ENCODE measurements around the gene BTN2A1. TPM values are rescaled to one million over a fixed set of nuclear protein-coding genes. Genes with fewer than 3 reads are reported as not detected.

Gene BTN2A1
- total RNA-seq, 1 donor from 2014 or later, result 28.7 TPM

GRCh38 chr6:26484161-26484560, 26.4 kb downstream of the BTN2A1 start:
- no peaks in the 10 kb centered on the region for H3K36me3 Mint-ChIP-seq (ENCODE audit: low read depth, unreplicated experiment)
- no peak overlapping the region for H3K27ac Mint-ChIP-seq (ENCODE audit: unreplicated experiment)

GRCh38 chr6:26485112-26485780, 27.5 kb downstream of the BTN2A1 start:
- Mint-ChIP-seq H3K36me3 (ENCODE audit: low read depth, unreplicated experiment) (no peaks in the 10 kb centered on the region), H3K9me3 (ENCODE audit: unreplicated experiment) (no peaks in the 10 kb centered on the region), H3K4me3 (ENCODE audit: unreplicated experiment) (no peak overlapping the region), H3K4me1 (ENCODE audit: unreplicated experiment) (no peaks in the 10 kb centered on the region), H3K27ac (ENCODE audit: unreplicated experiment) (no peak overlapping the region), H3K27me3 (ENCODE audit: unreplicated experiment) (no peaks in the 10 kb centered on the region)
- TF ChIP-seq CTCF (IDR thresholded peaks at IDR 0.05; ENCODE audit: unreplicated experiment), result no peak
- DNase-seq (ENCODE audit: low spot score), result no peak

More at GRCh38 chr6:26484161-26484560, 26.4 kb downstream of the BTN2A1 start:
- no peaks in the 10 kb centered on the region for H3K9me3 Mint-ChIP-seq (ENCODE audit: unreplicated experiment)
- no peak for DNase-seq (ENCODE audit: low spot score)
- TF ChIP-seq CTCF (IDR thresholded peaks at IDR 0.05; ENCODE audit: unreplicated experiment), result no peak
- peaks cover 1% of the 10 kb centered on the region for H3K27me3 Mint-ChIP-seq (ENCODE audit: unreplicated experiment)
- H3K4me3 Mint-ChIP-seq (ENCODE audit: unreplicated experiment), result no peak overlapping the region
- H3K4me1 Mint-ChIP-seq (ENCODE audit: unreplicated experiment), result no peaks in the 10 kb centered on the region

GRCh38 chr6:26486358-26486757, 28.6 kb downstream of the BTN2A1 start:
- H3K36me3 Mint-ChIP-seq (ENCODE audit: low read depth, unreplicated experiment), result no peaks in the 10 kb centered on the region
- no peak for DNase-seq (ENCODE audit: low spot score)
- no peak overlapping the region for H3K4me3 Mint-ChIP-seq (ENCODE audit: unreplicated experiment)
- no peaks in the 10 kb centered on the region for H3K9me3 Mint-ChIP-seq (ENCODE audit: unreplicated experiment)
- no peak for TF ChIP-seq CTCF (IDR thresholded peaks at IDR 0.05; ENCODE audit: unreplicated experiment)
- no peaks in the 10 kb centered on the region for H3K4me1 Mint-ChIP-seq (ENCODE audit: unreplicated experiment)
- no peaks in the 10 kb centered on the region for H3K27me3 Mint-ChIP-seq (ENCODE audit: unreplicated experiment)
- H3K27ac Mint-ChIP-seq (ENCODE audit: unreplicated experiment), result no peak overlapping the region

GRCh38 chr6:26487466-26487865, 29.7 kb downstream of the BTN2A1 start:
- Mint-ChIP-seq H3K27me3 (ENCODE audit: unreplicated experiment) (no peaks in the 10 kb centered on the region), H3K36me3 (ENCODE audit: low read depth, unreplicated experiment) (no peaks in the 10 kb centered on the region), H3K4me3 (ENCODE audit: unreplicated experiment) (no peak overlapping the region), H3K27ac (ENCODE audit: unreplicated experiment) (no peak overlapping the region), H3K4me1 (ENCODE audit: unreplicated experiment) (no peaks in the 10 kb centered on the region), H3K9me3 (ENCODE audit: unreplicated experiment) (no peaks in the 10 kb centered on the region)
- no peak for TF ChIP-seq CTCF (IDR thresholded peaks at IDR 0.05; ENCODE audit: unreplicated experiment)
- no peak for DNase-seq (ENCODE audit: low spot score)
